HG02642 (cell line): Measurements from ENCODE around the gene SKAP1.

ENCODE experiments used
- ATAC-seq: cut with Tn5 transposase; IDR thresholded peaks from one replicate; pipeline ENCODE4 v1.9.1; 2021; ENCODE audit warnings: mild to moderate bottlenecking; ENCODE audit not compliant: unreplicated experiment, poor library complexity

SKAP1 gene

DNA sequence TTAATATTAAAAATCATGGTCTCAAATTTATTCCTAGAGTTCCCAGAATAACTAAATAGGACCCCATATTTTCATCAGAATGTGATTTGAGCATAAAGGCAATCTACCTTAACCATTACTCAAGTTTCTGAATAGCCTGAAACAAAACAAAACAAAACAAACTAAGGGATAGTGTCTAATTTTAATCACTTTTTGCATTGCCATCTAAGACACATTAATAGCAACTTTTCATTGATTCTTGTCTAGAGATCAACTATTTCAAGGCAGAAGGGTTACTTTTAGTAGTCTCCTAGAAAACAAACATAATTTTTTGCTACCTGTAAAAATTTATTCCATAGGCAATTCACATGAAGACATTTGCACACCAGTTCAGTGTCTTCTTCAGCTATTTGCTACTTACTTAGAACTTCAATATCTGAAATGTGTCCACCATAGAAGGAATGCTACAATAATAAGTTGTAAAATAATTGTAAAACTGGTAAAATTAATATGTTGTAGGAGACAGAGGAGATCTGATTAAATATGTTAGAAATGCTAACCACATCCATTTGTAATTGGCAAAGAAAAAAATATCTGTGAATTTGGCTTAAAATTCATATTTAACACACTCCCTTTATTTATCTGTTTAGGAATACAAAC lies 94.7 kb downstream of the SKAP1 start:
- ATAC-seq = no peak

- ATAC-seq = no peak
Measured at GRCh38 chr17:48333034-48333530, 96.9 kb downstream of the SKAP1 start.

DNA sequence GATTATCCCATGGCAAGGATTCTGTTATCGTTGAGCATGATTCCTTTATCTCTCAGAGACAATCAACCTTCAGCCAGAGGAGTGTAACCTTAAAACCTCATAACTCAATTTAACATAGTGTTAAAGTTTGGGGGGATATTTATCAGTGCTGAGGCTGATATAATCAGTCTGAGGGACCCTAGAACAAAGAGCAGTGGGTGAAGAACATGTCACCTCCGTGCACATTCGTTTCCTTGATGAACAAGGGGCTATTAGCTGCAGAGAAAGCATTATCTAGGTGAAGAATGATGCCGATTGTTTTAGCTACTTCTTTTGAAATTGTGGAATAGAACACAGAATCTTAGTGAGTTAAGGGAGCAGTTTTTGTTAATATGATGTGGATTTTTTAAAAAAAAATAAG lies 99.1 kb downstream of the SKAP1 start:
- ATAC-seq = no peak

- ATAC-seq = no peak
Measured at GRCh38 chr17:48330421-48330820, 99.6 kb downstream of the SKAP1 start.

- no peak for ATAC-seq
Measured at GRCh38 chr17:48328457-48328856, 101.6 kb downstream of the SKAP1 start.

- no peak for ATAC-seq
Measured at GRCh38 chr17:48326310-48326709, 103.7 kb downstream of the SKAP1 start.

DNA sequence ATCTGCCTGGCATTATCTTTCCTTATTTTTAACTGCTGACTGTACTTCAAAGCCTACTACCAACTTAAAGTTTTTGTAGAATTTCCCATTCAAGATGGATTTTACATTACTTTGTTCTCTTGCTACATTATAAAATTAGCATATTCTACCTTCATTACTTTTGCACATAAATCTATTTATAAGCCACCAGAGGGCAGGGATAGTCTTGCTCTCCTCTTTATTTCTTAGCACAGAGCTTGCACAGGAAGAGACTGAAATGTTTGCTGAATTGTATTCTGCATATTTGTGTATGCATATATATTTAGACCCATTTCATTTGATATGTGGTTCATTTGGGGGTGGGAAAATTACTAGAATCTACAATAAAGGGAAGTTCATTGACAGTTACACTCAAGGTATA lies 108.0 kb downstream of the SKAP1 start:
- no peak for ATAC-seq

DNA sequence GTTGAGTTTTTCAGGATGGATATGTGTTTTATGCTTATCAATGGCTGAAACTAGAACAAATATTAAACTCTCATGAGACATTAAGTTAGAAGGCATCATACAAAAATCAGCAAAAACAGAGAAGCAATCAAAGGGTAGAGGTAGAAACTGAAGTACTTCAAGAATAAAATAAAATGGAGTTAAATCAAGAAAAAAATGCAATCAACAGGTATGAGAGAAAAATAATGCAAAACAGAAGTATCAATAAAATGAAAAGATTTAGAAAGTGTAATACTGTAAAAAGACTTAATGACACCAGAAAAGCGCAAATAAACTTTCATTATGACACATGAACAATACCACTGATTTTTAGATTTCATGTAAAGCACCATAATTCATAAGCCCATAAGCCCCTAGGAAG lies 112.3 kb downstream of the SKAP1 start:
- ATAC-seq = no peak

- ATAC-seq = no peak
Measured at GRCh38 chr17:48314716-48315115, 115.3 kb downstream of the SKAP1 start.

DNA sequence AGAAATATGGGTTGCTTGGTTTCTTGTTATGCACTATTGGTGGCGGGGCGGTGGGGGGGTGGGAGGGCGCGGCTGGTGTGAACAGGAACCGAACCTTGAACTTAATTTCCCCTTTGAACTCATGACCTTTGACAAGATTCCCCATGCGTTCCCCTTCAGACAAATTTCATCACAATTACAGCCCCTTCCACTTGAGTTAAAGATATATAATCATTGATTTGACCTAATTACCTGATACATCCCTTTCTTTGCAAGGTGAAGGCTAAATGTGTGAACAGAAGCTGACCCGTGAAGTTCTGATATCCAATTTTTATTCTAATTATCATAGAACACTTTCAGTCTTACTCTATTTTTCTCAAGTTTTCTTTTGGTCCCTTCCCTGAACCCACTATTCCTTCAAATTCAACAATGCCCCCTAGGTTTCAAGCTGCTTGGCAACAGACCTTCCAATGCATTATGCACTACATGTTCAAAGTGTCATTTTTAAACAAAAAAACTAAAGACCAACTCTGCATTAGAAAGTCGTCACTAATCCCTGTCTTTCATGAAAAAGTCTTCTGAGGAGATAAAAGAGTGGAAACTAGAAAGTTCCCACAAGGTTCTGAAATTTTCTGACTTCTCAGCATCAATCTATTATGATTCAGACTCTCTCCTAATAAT lies 116.8 kb downstream of the SKAP1 start:
- ATAC-seq = no peak

- ATAC-seq = no peak
Measured at GRCh38 chr17:48311324-48311723, 118.7 kb downstream of the SKAP1 start.

- no peak for ATAC-seq
Measured at GRCh38 chr17:48310748-48311213, 119.2 kb downstream of the SKAP1 start.

DNA sequence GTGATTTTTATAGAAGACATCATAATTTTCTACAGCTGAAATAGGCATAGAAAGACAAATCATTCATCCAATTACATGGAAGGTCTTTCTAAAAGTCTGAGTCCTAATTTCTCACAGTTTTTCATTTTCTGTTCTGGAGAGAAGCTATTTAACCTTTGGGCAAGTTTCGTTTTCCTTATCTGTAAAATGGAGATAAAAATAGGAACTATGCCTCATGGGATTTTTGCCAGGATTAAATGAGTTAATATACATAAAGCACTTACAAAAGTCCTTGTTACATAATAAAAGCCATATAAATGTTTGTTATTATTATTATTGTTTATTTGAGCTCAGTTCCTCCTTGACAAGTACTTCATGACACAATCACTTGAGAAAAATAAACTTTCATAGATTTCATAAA lies 121.4 kb downstream of the SKAP1 start:
- no peak for ATAC-seq

GRCh38 chr17:48307814-48308411 lies 122.1 kb downstream of the SKAP1 start:
- no peak for ATAC-seq

DNA sequence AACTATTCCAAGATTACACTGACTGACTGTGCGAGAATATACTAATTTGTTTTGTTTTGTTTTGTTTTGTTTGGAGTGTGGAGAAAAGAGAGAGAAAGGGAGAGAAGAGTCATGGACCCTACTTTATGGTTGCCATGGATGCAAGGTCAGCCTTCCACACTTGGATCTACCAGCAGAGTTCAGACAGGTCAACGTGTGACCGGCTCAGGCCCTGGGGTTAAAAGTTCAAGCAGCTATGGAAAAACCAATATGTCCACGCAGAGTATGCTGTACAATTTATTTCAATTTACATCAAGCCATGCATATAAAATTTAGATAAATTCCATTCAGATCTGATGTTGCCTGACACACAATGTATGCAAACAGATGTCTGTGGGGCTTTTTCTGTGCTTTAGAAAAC lies 122.8 kb downstream of the SKAP1 start:
- ATAC-seq = no peak

DNA sequence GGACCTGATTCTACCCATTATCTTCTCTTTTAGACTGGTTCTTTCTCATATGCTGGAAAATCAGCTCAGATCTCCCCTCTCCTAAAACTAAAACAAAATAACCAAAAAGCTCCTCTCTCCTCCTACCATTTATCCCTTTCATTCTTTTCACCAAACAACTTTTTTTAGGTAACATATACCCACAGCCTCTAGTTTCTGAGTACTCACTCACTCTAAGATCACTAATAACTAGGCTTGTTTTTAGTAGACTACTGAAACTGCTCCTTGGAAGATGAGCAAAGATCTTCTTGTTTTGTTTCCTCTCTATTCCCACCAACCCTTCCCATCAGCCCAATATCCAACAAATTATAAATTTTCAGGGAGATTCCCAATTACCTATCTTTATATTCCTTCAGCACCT lies 129.0 kb downstream of the SKAP1 start:
- ATAC-seq = no peak

DNA sequence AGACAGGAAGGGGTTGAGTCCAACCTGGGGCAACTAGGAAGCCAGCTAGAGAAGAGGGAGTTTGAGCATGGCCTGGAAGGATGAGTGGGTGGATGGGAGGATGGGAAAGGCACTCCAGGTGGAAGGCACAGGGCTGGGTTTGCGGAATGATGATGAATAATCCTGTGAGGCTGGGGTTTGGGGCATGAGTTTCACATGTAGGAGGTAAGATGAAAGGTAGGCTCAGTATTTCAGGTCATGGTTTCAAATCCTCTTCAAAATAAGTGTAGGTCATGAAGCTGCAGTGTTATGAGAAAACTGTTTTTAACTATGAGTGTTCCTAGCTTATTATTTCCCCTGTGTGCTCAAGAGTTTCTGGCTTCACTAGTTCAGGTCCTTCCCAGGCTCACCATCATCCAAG lies 130.3 kb downstream of the SKAP1 start:
- ATAC-seq = peak; percentile 46

DNA sequence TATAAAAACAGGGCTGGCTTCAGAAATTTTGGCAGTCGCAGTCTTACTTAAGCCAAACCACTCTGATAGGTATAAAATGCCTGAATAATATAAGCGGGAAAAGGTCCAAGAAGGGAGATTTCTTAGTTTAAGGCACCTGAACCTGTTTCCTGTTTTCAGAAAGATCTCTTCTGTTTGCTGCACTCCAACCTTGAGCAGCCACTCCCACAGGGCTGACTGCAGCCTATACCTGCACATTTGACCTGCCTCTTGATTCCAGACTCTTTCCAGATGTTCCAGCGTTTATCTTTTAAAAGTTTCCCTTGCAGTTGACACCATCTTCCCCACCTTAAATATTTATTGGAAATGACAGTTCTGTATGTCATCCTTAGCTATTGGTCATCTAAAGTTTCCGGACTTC lies 132.2 kb downstream of the SKAP1 start:
- no peak for ATAC-seq

DNA sequence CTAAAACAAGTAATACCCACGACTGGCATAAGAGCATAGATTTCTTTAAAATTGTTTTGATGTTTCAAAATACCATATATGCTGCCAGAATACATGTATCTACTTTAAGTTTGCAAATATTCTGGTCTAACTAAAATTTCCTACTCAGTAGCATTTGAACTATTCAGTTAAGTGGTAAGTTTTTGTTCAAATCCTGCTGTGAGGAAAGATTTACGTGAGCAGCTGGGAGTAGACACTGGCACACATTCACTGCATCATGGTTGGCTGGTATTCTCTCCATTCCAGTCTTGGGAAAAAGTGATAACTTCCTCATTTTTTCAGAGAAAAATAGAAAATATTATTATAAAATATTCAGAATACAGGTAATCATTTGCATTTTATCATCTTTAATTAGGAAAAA lies 133.6 kb downstream of the SKAP1 start:
- no peak for ATAC-seq

GRCh38 chr17:48295362-48296288 lies 134.4 kb downstream of the SKAP1 start:
- ATAC-seq = no peak
